ENCODE data around the gene SYNGR1.

Gene SYNGR1

GRCh38 chr22:39432361-39432811 is 82.6 kb downstream of the SYNGR1 start:
- FAIRE-seq: no peak

- no peak for FAIRE-seq
These were observed 83.9 kb downstream of the SYNGR1 start for GRCh38 chr22:39433476-39434242.

- FAIRE-seq: no peak
These were observed 84.5 kb downstream of the SYNGR1 start for GRCh38 chr22:39434243-39434653.

- FAIRE-seq: no peak
These were observed 84.9 kb downstream of the SYNGR1 start for GRCh38 chr22:39434721-39435120.

Measured in A204.1 (cell line).